Endothelial cell of umbilical vein (primary cell): ENCODE results near the gene KRCC1. TPM values are rescaled to one million over a fixed set of nuclear protein-coding genes. Genes with fewer than 3 reads are reported as not detected.

Experiments
- BruUV-seq: library from RNA; stranded (reverse); fragments of 400-500 nt; replicated peaks from 2 replicates; lab custom pipeline; 2021; lab: Mats Ljungman, UMichigan
- CTCF ChIA-PET: fragments of 300-600, 350-600 bp; sonication (Branson Sonifier 250); formaldehyde crosslinking; loops from one replicate; lab custom pipeline; 2021; ENCODE audit warnings: antibody characterized with exemption, inconsistent platforms; lab: Charles Lee
- POLR2A ChIA-PET: fragments of 300-600, 350-600 bp; sonication (Branson Sonifier 250); formaldehyde crosslinking; loops from one replicate; lab custom pipeline; 2021; ENCODE audit warnings: antibody characterized with exemption, inconsistent platforms; lab: Charles Lee
- DNase-seq: peaks from one replicate; pipeline ENCODE4 v3.0.0-alpha.2; 2011; ENCODE audit warnings: low read depth, low spot score
- FAIRE-seq: peaks from 2 replicates; lab custom pipeline; 2011; peaks lifted over from hg19 to GRCh38; lab: Jason Lieb, UNC
- H2AFZ ChIP-seq: 2 replicates; pipeline ENCODE4 v1.6.0; 2012; ENCODE audit warnings: low read depth, low read length, control low read depth, inconsistent platforms
- H3K27ac ChIP-seq: 2 replicates; pipeline ENCODE4 v1.5.1; 2011; ENCODE audit warnings: low read depth, mild to moderate bottlenecking, control low read depth, low read length, moderate library complexity; ENCODE audit not compliant: insufficient read depth
- H3K27me3 ChIP-seq, 2 experiments: 2 replicates each; pipeline versions ENCODE4 v1.6.0 to v1.6.1; 2011; ENCODE audit warnings: low read length in 2 of 2, mixed read lengths in 1 of 2; ENCODE audit not compliant: control insufficient read depth in 2 of 2, insufficient read depth in 2 of 2
- H3K36me3 ChIP-seq, 2 experiments: 2 replicates in 1 of 2; 3 replicates in 1 of 2; pipeline ENCODE4 v1.5.1; 2011; ENCODE audit warnings: low read length in 2 of 2, mild to moderate bottlenecking in 1 of 2, moderate library complexity in 1 of 2; ENCODE audit not compliant: control insufficient read depth in 2 of 2, insufficient read depth in 2 of 2; ENCODE audit errors: extremely low read depth in 1 of 2
- H3K4me1 ChIP-seq: 3 replicates; pipeline ENCODE4 v1.5.1; 2011; ENCODE audit warnings: mild to moderate bottlenecking, low read length; ENCODE audit not compliant: control insufficient read depth, insufficient read depth; ENCODE audit errors: extremely low read depth
- H3K4me2 ChIP-seq: 2 replicates; pipeline ENCODE4 v1.6.1; 2011; ENCODE audit warnings: low read length, control low read depth, mixed read lengths; ENCODE audit not compliant: insufficient read depth
- H3K4me3 ChIP-seq, 3 experiments: fragments of 200-600 bp in 1 of 3; sonication (generic), shearing (Covaris generic) in 1 of 3; replicated peaks in 1 of 3; 2 replicates each; pipeline ENCODE4 v1.5.1; 2011 to 2016; ENCODE audit warnings: control low read depth in 3 of 3, low read length in 3 of 3, mild to moderate bottlenecking in 2 of 3, inconsistent platforms in 1 of 3, low read depth in 1 of 3, moderate library complexity in 1 of 3; ENCODE audit not compliant: insufficient read depth in 1 of 3
- H3K79me2 ChIP-seq: 2 replicates; pipeline ENCODE4 v1.6.0; 2012; ENCODE audit warnings: low read length, inconsistent platforms; ENCODE audit not compliant: control insufficient read depth, insufficient read depth
- H3K9ac ChIP-seq: replicated peaks from 2 replicates; pipeline ENCODE3; 2011; ENCODE audit warnings: low read length, control low read depth; ENCODE audit not compliant: insufficient read depth; ENCODE audit errors: extremely low read depth
- H3K9me1 ChIP-seq: replicated peaks from 3 replicates; pipeline ENCODE4 v1.6.0; 2011; ENCODE audit warnings: mild to moderate bottlenecking, low read length; ENCODE audit not compliant: control insufficient read depth, insufficient read depth; ENCODE audit errors: extremely low read depth
- H3K9me3 ChIP-seq: replicated peaks from 2 replicates; pipeline ENCODE4 v1.5.1; 2012; ENCODE audit warnings: low read length, inconsistent platforms; ENCODE audit not compliant: control insufficient read depth, insufficient read depth
- H4K20me1 ChIP-seq: replicated peaks from 2 replicates; pipeline ENCODE3; 2011; ENCODE audit warnings: mild to moderate bottlenecking, low read length; ENCODE audit not compliant: control insufficient read depth, insufficient read depth; ENCODE audit errors: extremely low read depth
- EZH2 ChIP-seq: IDR thresholded peaks from 2 replicates; pipeline ENCODE4 v1.6.1; 2012; ENCODE audit warnings: borderline replicate concordance, low read depth, mild to moderate bottlenecking, moderate library complexity, low read length, inconsistent platforms; ENCODE audit not compliant: severe bottlenecking
- FOS ChIP-seq: IDR thresholded peaks from 2 replicates; pipeline ENCODE4 v1.6.1; 2011; ENCODE audit warnings: mild to moderate bottlenecking, low read length, moderate library complexity, borderline replicate concordance; ENCODE audit not compliant: insufficient read depth
- GATA2 ChIP-seq: IDR thresholded peaks from 2 replicates; pipeline ENCODE4 v1.7.0; 2011; ENCODE audit warnings: low read depth, mild to moderate bottlenecking, moderate library complexity, mixed read lengths, low read length; ENCODE audit not compliant: insufficient read length, insufficient read depth
- JUN ChIP-seq: IDR thresholded peaks from 2 replicates; pipeline ENCODE4 v1.6.1; 2011; ENCODE audit warnings: borderline replicate concordance, low read depth; ENCODE audit not compliant: insufficient read length, insufficient read depth
- MYC ChIP-seq: IDR thresholded peaks from one replicate; pipeline ENCODE4 v1.6.1; 2011; ENCODE audit warnings: mild to moderate bottlenecking, low read depth, low read length
- POLR2A ChIP-seq: IDR thresholded peaks from 2 replicates; pipeline ENCODE4 v1.6.1; 2012; ENCODE audit warnings: low read depth, mild to moderate bottlenecking, control low read depth, low read length
- POLR2AphosphoS5 ChIP-seq: IDR thresholded peaks from 2 replicates; pipeline ENCODE4 v1.6.1; 2012; ENCODE audit warnings: low read depth, mild to moderate bottlenecking, control low read depth, low read length, moderate library complexity; ENCODE audit not compliant: insufficient read depth
- dilution Hi-C: fragments of 300-500 bp; cut with MboI; formaldehyde crosslinking; loops from one replicate; pipeline ENCODE4 v1.15.0; 2019; ENCODE audit warnings: low sequenced_read_pairs; ENCODE audit not compliant: extremely low pct_ligation_motif_present
- intact Hi-C: fragments of 100-400 bp; cut with micrococcal nuclease; formaldehyde crosslinking; loops from one replicate; pipeline ENCODE4 v1.10.0; 2022
- polyA plus RNA-seq, 4 experiments: library from polyadenylated mRNA; depleted of rRNA in 3 of 4; stranded (reverse) in 3 of 4; unstranded in 1 of 4; fragments of >200 nt; gene quantifications; 2 replicates each; pipeline versions ENCODE4 v1.2.1 to v1.2.3, GENCODE V29; 2011 to 2012; ENCODE audit warnings: missing spikeins in 1 of 4
- total RNA-seq: library from RNA; stranded (reverse); gene quantifications from 2 replicates; pipeline ENCODE4 v1.2.3, GENCODE V29; 2021
- TF ChIP-seq, protein P1 (sequence below), 2 donors: IDR thresholded peaks; 1 replicate in 1 of 2; 2 replicates in 1 of 2; pipeline ENCODE4 v1.5.1; 2011; ENCODE audit warnings: low read length in 2 of 2, mild to moderate bottlenecking in 2 of 2, moderate library complexity in 2 of 2, control low read depth in 1 of 2, inconsistent platforms in 1 of 2, low read depth in 1 of 2; ENCODE audit not compliant: insufficient read depth in 1 of 2; ENCODE audit errors: extremely low read depth in 1 of 2
- TF ChIP-seq, protein P2 (sequence below): IDR thresholded peaks from 2 replicates; pipeline ENCODE4 v1.6.1; 2011; ENCODE audit not compliant: insufficient read depth, insufficient read length

KRCC1 gene
- total and polyA plus RNA-seq, 2 donors (not counting 3 experiments of a cell fraction or from before 2014, with no cell fraction given), result 7.4 to 15.0 TPM

DNA sequence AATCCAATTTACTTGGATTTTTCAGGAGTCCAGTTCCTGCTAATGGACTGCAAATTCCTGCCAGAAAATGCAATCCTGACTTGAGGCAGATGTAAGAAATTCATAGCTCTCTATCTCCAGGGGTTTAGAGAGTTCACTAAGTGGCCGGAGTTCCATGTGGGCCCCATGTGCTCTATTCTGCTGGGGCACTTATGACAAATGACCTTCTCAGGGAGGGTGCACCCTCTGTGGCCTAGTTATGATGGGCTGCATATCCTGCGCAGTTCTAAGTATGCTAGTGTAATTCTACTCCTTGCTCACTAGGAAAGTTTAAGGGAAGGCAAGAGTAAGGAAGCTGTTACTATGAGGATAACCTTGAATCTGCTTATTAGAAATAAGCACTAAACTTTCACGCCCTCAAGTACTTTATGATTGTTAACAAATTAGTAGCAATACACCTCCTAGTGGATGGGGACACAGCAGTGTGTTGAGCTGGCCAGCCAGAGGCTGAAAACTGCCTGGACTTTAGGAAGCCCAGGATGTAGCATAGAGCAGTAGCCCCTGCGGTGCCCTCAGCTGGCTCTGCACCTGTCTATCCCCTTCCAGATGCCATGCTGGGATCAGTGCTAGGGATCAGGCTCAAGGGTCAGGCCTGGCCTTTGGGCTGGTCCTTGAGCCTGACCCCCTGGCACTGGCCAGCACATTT is 26.5 kb upstream of the KRCC1 start:
- Histone ChIP-seq H3K4me3 (no peak overlapping the region), H3K79me2 (no peaks in the 10 kb centered on the region), H3K4me2 (no peak overlapping the region), H3K36me3 (no peaks in the 10 kb centered on the region), H2AFZ (no peak overlapping the region), H3K9ac (no peak overlapping the region), H3K27me3 (no peaks in the 10 kb centered on the region), H3K9me3 (no peaks in the 10 kb centered on the region), H4K20me1 (no peaks in the 10 kb centered on the region), H3K4me1 (no peaks in the 10 kb centered on the region), H3K27ac (no peak overlapping the region), H3K9me1 (no peaks in the 10 kb centered on the region)
- dilution Hi-C loops, result no loop called here
- POLR2A ChIA-PET, result no interaction called here
- DNase-seq, result no peak
- no peak for FAIRE-seq
- TF ChIP-seq EZH2 (no peak), POLR2A (no peak), POLR2AphosphoS5 (no peak)
- no TSS peak for BruUV-seq
- intact Hi-C loops, result no loop called here
- CTCF ChIA-PET, result interaction anchor here (2.0 kb wide), 1 partner anchor 21 kb away, joined by 17 read pairs; no protein-coding TSS in a partner anchor

DNA sequence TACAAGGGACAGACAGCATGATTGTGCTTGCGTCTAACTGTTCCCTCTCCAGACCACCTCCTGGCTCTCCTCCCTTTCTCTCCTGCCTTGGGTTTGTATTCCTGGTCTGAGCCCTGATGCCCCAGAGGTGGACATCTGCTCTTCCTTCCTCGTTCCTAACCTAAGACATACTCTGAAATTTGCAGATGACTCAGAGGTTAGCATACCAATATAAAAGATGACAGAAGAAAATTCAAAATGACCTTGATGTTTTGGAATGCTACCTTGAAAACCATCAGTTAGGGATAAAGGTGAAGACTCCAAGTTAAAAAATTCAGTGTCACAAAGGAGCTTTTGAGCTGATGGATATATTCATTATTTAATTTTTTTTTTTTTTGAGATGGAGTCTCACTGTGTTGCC is 25.0 kb upstream of the KRCC1 start:
- Histone ChIP-seq H3K79me2 (no peaks in the 10 kb centered on the region), H3K9me3 (no peaks in the 10 kb centered on the region), H2AFZ (no peak overlapping the region), H3K27me3 (no peaks in the 10 kb centered on the region), H3K27ac (no peak overlapping the region), H3K4me1 (no peaks in the 10 kb centered on the region), H3K9ac (no peak overlapping the region), H4K20me1 (no peaks in the 10 kb centered on the region), H3K9me1 (no peaks in the 10 kb centered on the region), H3K36me3 (no peaks in the 10 kb centered on the region), H3K4me3 (no peak overlapping the region), H3K4me2 (no peak overlapping the region)
- no TSS peak for BruUV-seq
- FAIRE-seq, result no peak
- DNase-seq, result no peak
- dilution Hi-C loops (no loop called here), intact Hi-C loops (no loop called here)
- TF ChIP-seq MYC (no peak), GATA2 (no peak), POLR2A (no peak), POLR2AphosphoS5 (no peak), JUN (no peak), EZH2 (no peak), FOS (no peak)
- TF ChIP-seq, protein P1, sequence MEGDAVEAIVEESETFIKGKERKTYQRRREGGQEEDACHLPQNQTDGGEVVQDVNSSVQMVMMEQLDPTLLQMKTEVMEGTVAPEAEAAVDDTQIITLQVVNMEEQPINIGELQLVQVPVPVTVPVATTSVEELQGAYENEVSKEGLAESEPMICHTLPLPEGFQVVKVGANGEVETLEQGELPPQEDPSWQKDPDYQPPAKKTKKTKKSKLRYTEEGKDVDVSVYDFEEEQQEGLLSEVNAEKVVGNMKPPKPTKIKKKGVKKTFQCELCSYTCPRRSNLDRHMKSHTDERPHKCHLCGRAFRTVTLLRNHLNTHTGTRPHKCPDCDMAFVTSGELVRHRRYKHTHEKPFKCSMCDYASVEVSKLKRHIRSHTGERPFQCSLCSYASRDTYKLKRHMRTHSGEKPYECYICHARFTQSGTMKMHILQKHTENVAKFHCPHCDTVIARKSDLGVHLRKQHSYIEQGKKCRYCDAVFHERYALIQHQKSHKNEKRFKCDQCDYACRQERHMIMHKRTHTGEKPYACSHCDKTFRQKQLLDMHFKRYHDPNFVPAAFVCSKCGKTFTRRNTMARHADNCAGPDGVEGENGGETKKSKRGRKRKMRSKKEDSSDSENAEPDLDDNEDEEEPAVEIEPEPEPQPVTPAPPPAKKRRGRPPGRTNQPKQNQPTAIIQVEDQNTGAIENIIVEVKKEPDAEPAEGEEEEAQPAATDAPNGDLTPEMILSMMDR (IDR thresholded peaks at IDR 0.05; ENCODE audit: extremely low read depth in 1 of 2, insufficient read depth in 1 of 2, low read depth in 1 of 2, low read length in 2 of 2), result no peak
- TF ChIP-seq, protein P2, sequence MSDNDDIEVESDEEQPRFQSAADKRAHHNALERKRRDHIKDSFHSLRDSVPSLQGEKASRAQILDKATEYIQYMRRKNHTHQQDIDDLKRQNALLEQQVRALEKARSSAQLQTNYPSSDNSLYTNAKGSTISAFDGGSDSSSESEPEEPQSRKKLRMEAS, result no peak
- ChIA-PET CTCF (no interaction called here), POLR2A (no interaction called here)
